WTC11 (cell line): ENCODE data around the gene EFHC2.

ENCODE experiments used
- AFF4 ChIP-seq: sonication (generic); formaldehyde crosslinking; IDR thresholded peaks from 2 replicates; pipeline ENCODE4 v1.8.1; 2023; ENCODE audit warnings: mild to moderate bottlenecking, missing genetic modification reagents, borderline replicate concordance
- CTCF ChIP-seq: fragments of 200-600 bp; IDR thresholded peaks from 2 replicates; pipeline ENCODE4 v1.8.0; 2022; ENCODE audit warnings: antibody characterized with exemption
- E2F4 ChIP-seq: sonication (generic); formaldehyde crosslinking; IDR thresholded peaks from 2 replicates; pipeline ENCODE4 v1.8.1; 2022; ENCODE audit warnings: low read depth, mild to moderate bottlenecking, moderate library complexity, missing genetic modification reagents, borderline replicate concordance
- ESRRA ChIP-seq: sonication (generic); formaldehyde crosslinking; IDR thresholded peaks from 2 replicates; pipeline ENCODE4 v1.8.1; 2022; ENCODE audit warnings: mild to moderate bottlenecking, missing genetic modification reagents, borderline replicate concordance
- MAX ChIP-seq: sonication (generic); formaldehyde crosslinking; IDR thresholded peaks from 2 replicates; pipeline ENCODE4 v1.8.0; 2022; ENCODE audit warnings: mild to moderate bottlenecking, missing genetic modification reagents
- NR3C1 ChIP-seq: sonication (generic); formaldehyde crosslinking; conservative IDR thresholded peaks from 2 replicates; pipeline ENCODE4 v1.8.1; 2023; ENCODE audit warnings: low read depth, mild to moderate bottlenecking, missing genetic modification reagents
- TCF7 ChIP-seq: sonication (generic); formaldehyde crosslinking; IDR thresholded peaks from 2 replicates; pipeline ENCODE4 v1.8.0; 2022; ENCODE audit warnings: mild to moderate bottlenecking, low read depth, missing genetic modification reagents, moderate library complexity
- USF2 ChIP-seq: sonication (generic); formaldehyde crosslinking; IDR thresholded peaks from 2 replicates; pipeline ENCODE4 v1.8.1; 2023; ENCODE audit warnings: mild to moderate bottlenecking, missing genetic modification reagents, moderate library complexity
- ZBTB21 ChIP-seq: sonication (generic); formaldehyde crosslinking; IDR thresholded peaks from 2 replicates; pipeline ENCODE4 v1.8.1; 2023; ENCODE audit warnings: mild to moderate bottlenecking, missing genetic modification reagents, borderline replicate concordance
- ZNF138 ChIP-seq: sonication (generic); formaldehyde crosslinking; conservative IDR thresholded peaks from 2 replicates; pipeline ENCODE4 v1.8.1; 2022; ENCODE audit warnings: mild to moderate bottlenecking, moderate library complexity, missing genetic modification reagents
- ZNF281 ChIP-seq: sonication (generic); formaldehyde crosslinking; IDR thresholded peaks from 2 replicates; pipeline ENCODE4 v1.8.0; 2023; ENCODE audit warnings: mild to moderate bottlenecking, missing genetic modification reagents

GRCh38 chrX:44202596-44202995, 140.9 kb downstream of the EFHC2 start:
- no peak for TF ChIP-seq NR3C1 (CRISPR knock-in tag)
- no peak for TF ChIP-seq CTCF
- no peak for TF ChIP-seq E2F4 (CRISPR knock-in tag)
- no peak for TF ChIP-seq ZNF281 (CRISPR knock-in tag)
- no peak for TF ChIP-seq ESRRA
- TF ChIP-seq TCF7 (CRISPR knock-in tag): no peak
- no peak for TF ChIP-seq ZNF138 (CRISPR knock-in tag)
- TF ChIP-seq AFF4 (CRISPR knock-in tag): no peak
- TF ChIP-seq ZBTB21 (CRISPR knock-in tag): no peak
- TF ChIP-seq MAX (CRISPR knock-in tag): no peak
- no peak for TF ChIP-seq USF2 (CRISPR knock-in tag)
